IPS-18c (cell line): ENCODE data around the gene RSPO1.

Experiments
- H3K4me3 ChIP-seq: 2 replicates; pipeline ENCODE4 v1.7.0; 2013; ENCODE audit warnings: low read depth, mild to moderate bottlenecking, low read length, moderate library complexity; ENCODE audit not compliant: insufficient read depth
- H3K9me3 ChIP-seq: one replicate; pipeline ENCODE4 v1.6.1; 2013; ENCODE audit warnings: mild to moderate bottlenecking, low read length, moderate library complexity; ENCODE audit not compliant: control insufficient read depth, insufficient read depth

Gene RSPO1

GRCh38 chr1:37631036-37631435 is 3.7 kb downstream of the RSPO1 start:
- Histone ChIP-seq H3K9me3 (no peaks in the 10 kb centered on the region), H3K4me3 (no peak overlapping the region)

DNA sequence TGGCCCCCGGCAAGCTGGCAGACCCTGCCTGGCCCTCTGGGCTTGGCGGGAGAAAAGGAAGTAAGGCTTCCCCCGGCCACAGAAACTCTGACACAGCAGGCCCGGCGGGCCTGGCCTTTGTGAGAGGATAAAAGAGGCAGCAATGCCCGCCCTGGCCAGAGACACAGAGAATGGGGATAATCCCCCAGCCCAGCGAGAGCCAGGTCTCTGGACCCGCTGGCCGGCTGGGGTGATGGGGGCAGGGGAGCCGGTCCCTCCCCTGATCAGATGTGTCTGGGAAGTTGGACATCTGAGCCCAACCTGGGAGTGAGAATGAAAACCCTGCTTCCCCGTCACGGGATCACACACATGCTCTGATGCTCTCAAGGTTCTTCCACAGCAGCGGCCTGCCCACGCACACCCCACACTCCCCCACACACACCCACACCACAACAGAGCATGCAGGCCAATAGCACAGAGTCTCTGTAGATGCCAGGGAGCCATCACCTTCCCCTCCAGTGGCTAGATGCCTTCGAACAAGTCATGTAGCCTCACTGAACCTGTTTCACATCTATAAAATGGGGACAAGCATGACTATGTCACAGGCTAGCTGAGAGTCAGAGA is 4.2 kb downstream of the RSPO1 start:
- no peaks in the 10 kb centered on the region for H3K9me3 ChIP-seq
- H3K4me3 ChIP-seq: no peak overlapping the region

DNA sequence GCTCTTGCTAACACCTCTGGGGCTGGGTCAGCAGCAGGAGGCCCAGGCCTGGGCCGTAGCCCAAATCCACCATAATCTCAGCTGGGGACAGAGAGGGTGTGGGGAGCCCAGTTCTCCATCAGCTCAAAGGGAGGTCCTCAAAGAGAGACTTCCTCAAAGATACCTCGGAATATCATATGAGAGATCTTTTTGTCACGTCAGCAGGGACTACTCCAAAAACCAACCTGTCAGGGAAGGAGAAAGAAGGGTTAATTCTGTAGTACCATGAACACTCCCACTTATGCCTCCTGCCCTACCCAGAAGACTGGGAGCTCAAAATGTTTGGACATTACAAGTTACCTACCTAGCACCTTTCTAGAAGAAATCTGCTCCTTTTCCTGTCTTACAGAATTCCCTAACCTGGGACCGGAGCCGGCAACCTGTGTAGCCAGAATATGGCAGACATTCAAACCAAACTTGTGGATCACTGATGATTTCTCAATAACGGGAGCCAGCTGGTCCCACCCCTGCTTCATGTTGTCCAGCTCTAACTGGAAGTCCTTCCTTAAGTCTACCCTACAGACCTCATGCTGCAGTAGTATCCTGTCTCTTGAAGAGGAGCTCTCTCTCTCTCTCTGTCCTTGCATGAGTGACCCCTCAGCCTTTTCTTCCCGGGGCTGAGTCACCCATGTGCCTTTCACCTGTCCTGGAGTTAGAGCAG is 4.8 kb downstream of the RSPO1 start:
- Histone ChIP-seq H3K9me3 (no peaks in the 10 kb centered on the region), H3K4me3 (no peak overlapping the region)

DNA sequence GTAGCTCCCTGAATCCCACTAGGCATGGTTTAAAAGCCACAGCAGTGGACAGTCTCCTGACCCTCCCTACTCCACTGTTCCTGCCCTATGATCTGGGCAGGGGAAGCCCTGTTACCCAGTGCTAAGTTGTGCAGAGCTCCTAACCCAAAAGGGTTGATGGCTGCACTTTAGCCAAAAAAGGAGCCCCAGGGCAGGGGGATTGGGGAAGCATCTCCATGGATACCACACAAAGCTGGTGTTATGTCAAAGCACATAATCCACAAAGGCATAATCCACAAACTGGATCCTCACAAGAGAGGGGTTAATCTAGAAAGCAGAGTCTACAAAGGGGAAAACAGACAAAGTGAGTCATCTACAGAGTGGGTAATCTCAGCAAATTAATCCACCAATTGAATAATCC is 5.7 kb downstream of the RSPO1 start:
- no peaks in the 10 kb centered on the region for H3K9me3 ChIP-seq
- no peak overlapping the region for H3K4me3 ChIP-seq

- Histone ChIP-seq H3K4me3 (no peak overlapping the region), H3K9me3 (no peaks in the 10 kb centered on the region)
Observed at GRCh38 chr1:37628026-37628556, 6.6 kb downstream of the RSPO1 start.

- H3K4me3 ChIP-seq: no peak overlapping the region
- no peaks in the 10 kb centered on the region for H3K9me3 ChIP-seq
Observed at GRCh38 chr1:37622131-37622530, 12.6 kb downstream of the RSPO1 start.

GRCh38 chr1:37621326-37621870 is 13.3 kb downstream of the RSPO1 start:
- no peaks in the 10 kb centered on the region for H3K9me3 ChIP-seq

DNA sequence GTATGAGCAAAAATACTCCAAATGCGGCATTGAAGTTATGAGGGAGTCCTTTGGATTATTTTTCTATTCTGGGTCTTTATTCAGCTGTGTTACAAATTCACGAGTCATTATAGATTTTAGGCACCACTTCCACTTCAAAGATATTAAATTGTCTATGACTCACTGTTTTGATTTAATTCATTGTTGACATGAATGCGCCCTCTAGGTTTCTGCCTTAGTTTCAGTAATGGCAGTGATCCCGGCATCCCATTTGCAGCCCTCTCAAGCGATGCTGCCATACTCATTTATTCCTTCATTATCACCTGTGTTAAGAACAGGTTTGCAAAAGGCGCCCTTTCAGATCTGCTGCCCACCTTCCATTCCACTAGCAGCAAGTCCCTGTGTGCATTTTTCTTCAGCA is 14.0 kb downstream of the RSPO1 start:
- no peak overlapping the region for H3K4me3 ChIP-seq
- peaks cover under 1% of the 10 kb centered on the region for H3K9me3 ChIP-seq

More at GRCh38 chr1:37621326-37621870, 13.3 kb downstream of the RSPO1 start:
- H3K4me3 ChIP-seq: no peak overlapping the region

DNA sequence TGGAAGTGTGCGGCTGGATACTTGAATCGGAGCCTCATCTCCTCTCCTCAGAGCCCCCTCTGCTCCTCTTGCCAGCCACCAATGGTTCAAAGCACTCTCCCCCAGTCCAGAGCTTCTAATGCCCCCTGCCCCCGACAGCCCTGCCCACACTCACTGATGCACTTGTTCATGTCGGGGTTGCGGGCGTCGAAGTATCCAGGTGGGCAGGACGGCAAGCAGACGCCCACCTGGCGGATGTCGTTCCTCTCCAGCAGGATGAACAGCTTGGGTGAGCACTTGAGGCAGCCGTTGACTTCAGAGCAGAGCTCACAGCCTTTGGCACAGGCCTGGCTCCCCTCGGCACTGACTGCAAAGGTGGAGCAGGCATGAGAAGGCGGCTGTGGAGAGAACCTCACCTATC is 18.4 kb downstream of the RSPO1 start:
- Histone ChIP-seq H3K9me3 (peaks cover 2% of the 10 kb centered on the region), H3K4me3 (no peak overlapping the region)

DNA sequence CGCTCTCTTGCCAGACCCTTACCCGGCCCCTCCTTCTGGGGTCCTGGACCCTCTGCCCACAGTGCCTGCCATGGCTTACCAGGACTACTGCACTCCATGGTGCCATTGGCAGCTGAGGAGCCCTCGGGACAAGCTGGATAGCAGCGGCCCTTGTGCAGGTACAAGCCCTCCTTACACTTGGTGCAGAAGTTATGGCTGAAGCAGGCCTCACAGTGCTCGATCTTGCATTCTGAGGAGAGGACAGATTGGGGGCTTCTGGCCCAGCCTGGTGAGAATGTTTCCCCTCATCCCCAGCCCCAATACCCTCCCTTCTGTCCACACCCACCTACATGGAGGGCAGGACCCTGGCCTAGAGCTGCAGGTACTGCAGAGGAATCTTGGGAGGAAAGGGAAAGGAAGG is 20.6 kb downstream of the RSPO1 start:
- Histone ChIP-seq H3K9me3 (peaks cover 2% of the 10 kb centered on the region), H3K4me3 (no peak overlapping the region)

DNA sequence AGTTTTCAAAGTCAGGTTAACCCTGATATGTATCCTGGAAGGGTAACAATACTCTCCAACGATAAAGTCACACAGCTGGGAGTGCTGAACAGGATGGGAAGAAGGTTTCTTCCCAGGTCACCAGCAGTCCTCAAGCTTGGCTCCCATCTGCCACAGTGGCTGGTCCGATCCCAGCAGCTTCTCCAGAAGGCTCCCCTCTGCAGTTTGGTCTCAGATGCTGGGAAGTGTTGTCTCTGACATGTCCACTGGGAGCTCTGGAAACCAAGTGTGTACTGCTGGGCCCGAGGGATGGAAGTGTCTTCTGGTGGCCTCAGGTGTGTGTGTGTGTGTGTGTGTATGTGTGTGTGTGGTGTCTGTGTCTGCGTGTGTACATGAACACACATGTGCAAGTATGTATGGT is 22.5 kb downstream of the RSPO1 start:
- peaks cover 2% of the 10 kb centered on the region for H3K9me3 ChIP-seq
- H3K4me3 ChIP-seq: no peak overlapping the region

DNA sequence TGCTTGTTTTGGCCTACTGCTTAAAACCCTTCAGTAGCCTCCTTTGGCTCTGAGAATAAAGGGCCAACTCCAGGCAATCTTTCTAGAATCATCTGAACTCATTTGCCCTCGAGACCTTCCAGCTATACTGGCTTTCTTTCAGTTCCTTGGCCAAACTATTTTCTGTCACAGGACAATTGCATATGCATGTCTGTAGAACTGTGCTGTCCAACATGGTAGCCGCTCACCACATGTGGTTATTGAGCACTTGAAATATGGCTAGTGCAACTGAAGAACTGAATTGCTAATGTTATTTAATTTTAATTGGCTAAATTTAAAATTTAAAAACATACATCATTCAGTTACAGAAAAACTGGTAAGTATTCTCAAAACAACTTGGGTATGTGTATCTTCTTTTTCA is 24.7 kb downstream of the RSPO1 start:
- H3K9me3 ChIP-seq: no peaks in the 10 kb centered on the region
- H3K4me3 ChIP-seq: no peak overlapping the region

GRCh38 chr1:37609002-37609401 is 25.7 kb downstream of the RSPO1 start:
- H3K9me3 ChIP-seq: no peaks in the 10 kb centered on the region
- no peak overlapping the region for H3K4me3 ChIP-seq

- Histone ChIP-seq H3K9me3 (no peaks in the 10 kb centered on the region), H3K4me3 (no peak overlapping the region)
Observed at GRCh38 chr1:37606481-37607263, 28.0 kb downstream of the RSPO1 start.

DNA sequence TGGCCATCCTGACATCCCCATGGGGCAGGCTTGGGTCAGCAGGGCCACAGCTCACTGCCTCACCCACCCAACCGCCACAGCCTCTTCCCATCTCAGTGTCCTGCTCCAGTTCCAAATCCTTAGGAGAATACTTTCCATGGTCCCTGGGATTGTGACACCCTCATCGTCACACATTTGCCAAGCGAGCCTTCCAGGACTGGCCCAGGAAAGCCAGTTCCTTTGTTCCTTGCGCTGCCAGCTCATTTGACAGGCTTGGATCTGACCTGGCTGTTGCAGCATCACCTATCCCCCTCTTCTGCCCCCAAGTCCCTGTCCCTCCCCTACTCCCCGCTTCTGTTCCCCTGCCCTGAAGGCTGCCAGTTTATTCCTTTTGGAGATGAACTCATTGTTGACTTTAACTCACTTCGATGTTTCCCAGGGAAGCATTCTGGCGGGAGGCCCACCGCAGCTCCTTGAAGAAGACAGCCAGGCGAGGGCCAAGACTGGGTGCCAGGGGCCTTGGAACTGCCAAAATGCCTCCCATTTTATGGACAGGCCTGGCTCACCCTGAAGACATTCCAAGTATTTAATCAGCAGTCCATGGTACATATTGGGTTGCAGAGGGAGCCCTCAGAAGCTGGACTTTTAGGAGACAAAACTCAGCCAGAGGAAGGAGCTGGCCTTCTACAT is 28.8 kb downstream of the RSPO1 start:
- no peaks in the 10 kb centered on the region for H3K9me3 ChIP-seq
- no peak overlapping the region for H3K4me3 ChIP-seq

DNA sequence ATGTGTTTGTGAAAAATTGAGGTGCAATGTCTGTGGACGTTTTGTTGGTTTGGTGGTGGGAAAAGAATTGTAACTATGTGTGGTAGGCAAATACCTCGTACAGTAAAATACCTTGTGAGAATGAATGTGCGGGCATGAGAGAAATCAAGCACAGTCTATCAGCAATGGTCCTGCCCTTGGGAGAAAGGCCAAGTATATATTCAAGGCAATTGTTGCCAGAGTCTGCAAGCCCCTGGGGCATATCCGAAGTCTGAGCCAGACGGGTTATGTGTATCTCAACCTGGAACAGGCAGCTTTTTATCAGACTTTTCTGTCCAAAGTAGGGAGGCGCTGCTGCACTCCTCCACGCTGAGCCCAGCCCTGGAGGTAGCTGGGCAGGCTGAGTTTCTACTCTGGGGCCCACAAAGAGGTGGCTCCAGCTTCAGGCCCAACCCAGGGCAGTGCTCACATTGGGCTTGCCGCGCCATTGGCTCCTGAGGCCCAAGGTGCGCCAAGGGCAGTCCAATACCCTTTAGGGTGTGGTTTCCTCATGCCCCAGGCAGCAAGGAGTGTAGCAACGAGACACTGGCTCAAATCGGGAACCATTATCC is 29.5 kb downstream of the RSPO1 start:
- no peaks in the 10 kb centered on the region for H3K9me3 ChIP-seq
- H3K4me3 ChIP-seq: no peak overlapping the region
